ENCODE data around the gene SYNE2. TPM values are rescaled to one million over a fixed set of nuclear protein-coding genes. Genes with fewer than 3 reads are reported as not detected.

SYNE2 gene
- total and polyA plus RNA-seq, 2 of the 8 experiments (the other 6 are each of a cell fraction or from before 2014, with no cell fraction given), result 32.6 to 46.1 TPM

GRCh38 chr14:64092338-64092737, 239.5 kb downstream of the SYNE2 start:
- no peak overlapping the region for H2BK120ac ChIP-seq (replicated peaks; ENCODE audit: low read depth, low read length)
- H4K5ac ChIP-seq (ENCODE audit: insufficient read length, low read depth, low read length), result no peak overlapping the region
- H4K20me1 ChIP-seq (replicated peaks in 1 of 2; ENCODE audit: control insufficient read depth in 1 of 2, insufficient read depth in 2 of 2, low read length in 2 of 2), result no peaks in the 10 kb centered on the region
- H3K27ac ChIP-seq (ENCODE audit: low read depth, low read length), result no peak overlapping the region
- H3K4me1 ChIP-seq (replicated peaks in 1 of 4; ENCODE audit: control insufficient read depth in 3 of 4, insufficient read depth in 4 of 4, low read length in 3 of 4), result peaks cover 0 to 6% (median 3%) of the 10 kb centered on the region in 4 experiments; a peak in 5 of 7 replicates
- no peak for FAIRE-seq
- no peak overlapping the region for H2BK12ac ChIP-seq (ENCODE audit: low read depth, low read length)
- WGBS, 2 experiments (ENCODE audit: extremely low coverage in 1 of 2, insufficient coverage in 1 of 2, insufficient read length in 1 of 2, insufficient replicate concordance in 2 of 2, low coverage in 1 of 2, low lambda C conversion rate in 2 of 2, missing lambda C conversion rate in 1 of 2), result 83% methylated on average over 4 of the region's 4 CpGs; no CpG with 5 or more reads in 1 of the 2 experiments
- no peak overlapping the region for H4K8ac ChIP-seq (ENCODE audit: extremely low read depth, insufficient read depth, low read length)
- H3K23me2 ChIP-seq (ENCODE audit: low read depth, low read length), result no peaks in the 10 kb centered on the region
- no peaks in the 10 kb centered on the region for H3K79me1 ChIP-seq (ENCODE audit: low read depth, low read length)
- POLR2A ChIA-PET (ENCODE audit: partially characterized antibody), result no interaction called here
- no peak overlapping the region for H2BK5ac ChIP-seq (ENCODE audit: low read depth, low read length)
- no peak overlapping the region for H3K56ac ChIP-seq (replicated peaks; ENCODE audit: insufficient read length, low read depth, low read length)
- CTCF ChIA-PET (ENCODE audit: partially characterized antibody), result no interaction called here
- H2AK5ac ChIP-seq (ENCODE audit: low read depth, low read length), result no peak overlapping the region
- no peak overlapping the region for H3K4ac ChIP-seq (replicated peaks; ENCODE audit: insufficient read length, low read depth, low read length)
- H3K18ac ChIP-seq (ENCODE audit: extremely low read depth, low read length), result no peak overlapping the region
- DNase-seq (ENCODE audit: low read depth in 1 of 2, low spot score in 2 of 2), result no peak
- H3K27me3 ChIP-seq (replicated peaks in 1 of 4; ENCODE audit: control insufficient read depth in 3 of 4, extremely low read depth in 1 of 4, insufficient read depth in 3 of 4, low read length in 3 of 4), result no peaks in the 10 kb centered on the region
- H3K14ac ChIP-seq (ENCODE audit: insufficient read length), result no peak overlapping the region
- H3K4me2 ChIP-seq (ENCODE audit: insufficient read depth in 1 of 2, low read depth in 2 of 2, low read length in 2 of 2), result no peak overlapping the region
- no peak overlapping the region for H2AFZ ChIP-seq (ENCODE audit: low read length)
- H3K36me3 ChIP-seq (ENCODE audit: control insufficient read depth in 2 of 4, insufficient read depth in 4 of 4, low read length in 3 of 4), result peaks cover 0 to 6% (median 1%) of the 10 kb centered on the region in 4 experiments; a peak in 3 of 8 replicates
- H2BK20ac ChIP-seq (ENCODE audit: low read length), result no peak overlapping the region
- no peaks in the 10 kb centered on the region for H3K79me2 ChIP-seq (ENCODE audit: control insufficient read depth in 1 of 2, insufficient read depth in 2 of 2, low read length in 2 of 2)
- H2BK15ac ChIP-seq (ENCODE audit: low read length), result no peak overlapping the region
- no peak overlapping the region for H3K4me3 ChIP-seq (ENCODE audit: extremely low read depth in 1 of 4, insufficient read depth in 2 of 4, low read depth in 3 of 4, low read length in 4 of 4)
- no peaks in the 10 kb centered on the region for H3K9me3 ChIP-seq (ENCODE audit: insufficient read depth in 2 of 2, low read depth in 1 of 2, low read length in 1 of 2)
- no peak overlapping the region for H3K23ac ChIP-seq (ENCODE audit: insufficient read length)
- H3K9ac ChIP-seq (replicated peaks in 1 of 4; ENCODE audit: extremely low read depth in 1 of 4, low read depth in 3 of 4, low read length in 3 of 4), result no peak overlapping the region
- no peak overlapping the region for H4K91ac ChIP-seq (replicated peaks; ENCODE audit: insufficient read length, low read length)
- no peak for TF ChIP-seq ATF3 (IDR thresholded peaks at IDR 0.05; ENCODE audit: insufficient read depth, low read depth, low read length)
- TF ChIP-seq SIRT6 (IDR thresholded peaks at IDR 0.05; ENCODE audit: low read length), result no peak
- TF ChIP-seq CBX5 (IDR thresholded peaks at IDR 0.05; ENCODE audit: low read depth, low read length), result no peak
- TF ChIP-seq PHF8 (conservative IDR thresholded peaks at IDR 0.05; ENCODE audit: low read depth, low read length), result no peak
- TF ChIP-seq ATF2 (IDR thresholded peaks at IDR 0.05; ENCODE audit: low read length), result no peak
- no peak for TF ChIP-seq RXRA (IDR thresholded peaks at IDR 0.05; ENCODE audit: insufficient read depth, low read depth, low read length)
- no peak for TF ChIP-seq SRF (IDR thresholded peaks at IDR 0.05; ENCODE audit: low read depth, low read length)
- TF ChIP-seq CEBPB (IDR thresholded peaks at IDR 0.05; ENCODE audit: low read depth, low read length), result no peak
- TF ChIP-seq KDM5A (IDR thresholded peaks at IDR 0.05; ENCODE audit: low read length), result no peak
- no peak for TF ChIP-seq EZH2 (IDR thresholded peaks at IDR 0.05; ENCODE audit: low read depth, low read length, severe bottlenecking)
- TF ChIP-seq POLR2AphosphoS5 (IDR thresholded peaks at IDR 0.05; ENCODE audit: low read depth, low read length), result no peak
- TF ChIP-seq E2F6 (IDR thresholded peaks at IDR 0.05), result no peak

Data from H1 (cell line).